Stomach (tissue), 4 donors: ENCODE results near the gene TMEM267.

Experiments
- EP300 ChIP-seq: sonication (generic); formaldehyde crosslinking; IDR thresholded peaks from one replicate; pipeline ENCODE4 v1.6.1; 2017; ENCODE audit warnings: antibody characterized with exemption
- POLR2AphosphoS5 ChIP-seq, 3 donors: sonication (generic); formaldehyde crosslinking; IDR thresholded peaks; one replicate each; pipeline ENCODE4 v1.6.1; 2016; ENCODE audit warnings: antibody characterized with exemption in 3 of 3
- TF ChIP-seq, protein P1 (sequence below), 7 experiments: fragments of 450-650 bp in 4 of 7; fragments of 200-600 bp in 3 of 7; sonication (generic) in 3 of 7; IDR thresholded peaks; one replicate each; pipeline ENCODE4 v1.5.1; 2016 to 2019; ENCODE audit warnings: antibody characterized with exemption in 7 of 7, control low read depth in 2 of 7, mild to moderate bottlenecking in 1 of 7

GRCh38 chr5:43401827-43402226, 81.8 kb downstream of the TMEM267 start:
- TF ChIP-seq, protein P1, sequence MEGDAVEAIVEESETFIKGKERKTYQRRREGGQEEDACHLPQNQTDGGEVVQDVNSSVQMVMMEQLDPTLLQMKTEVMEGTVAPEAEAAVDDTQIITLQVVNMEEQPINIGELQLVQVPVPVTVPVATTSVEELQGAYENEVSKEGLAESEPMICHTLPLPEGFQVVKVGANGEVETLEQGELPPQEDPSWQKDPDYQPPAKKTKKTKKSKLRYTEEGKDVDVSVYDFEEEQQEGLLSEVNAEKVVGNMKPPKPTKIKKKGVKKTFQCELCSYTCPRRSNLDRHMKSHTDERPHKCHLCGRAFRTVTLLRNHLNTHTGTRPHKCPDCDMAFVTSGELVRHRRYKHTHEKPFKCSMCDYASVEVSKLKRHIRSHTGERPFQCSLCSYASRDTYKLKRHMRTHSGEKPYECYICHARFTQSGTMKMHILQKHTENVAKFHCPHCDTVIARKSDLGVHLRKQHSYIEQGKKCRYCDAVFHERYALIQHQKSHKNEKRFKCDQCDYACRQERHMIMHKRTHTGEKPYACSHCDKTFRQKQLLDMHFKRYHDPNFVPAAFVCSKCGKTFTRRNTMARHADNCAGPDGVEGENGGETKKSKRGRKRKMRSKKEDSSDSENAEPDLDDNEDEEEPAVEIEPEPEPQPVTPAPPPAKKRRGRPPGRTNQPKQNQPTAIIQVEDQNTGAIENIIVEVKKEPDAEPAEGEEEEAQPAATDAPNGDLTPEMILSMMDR (IDR thresholded peaks at IDR 0.05) = no peak
- no peak for TF ChIP-seq POLR2AphosphoS5 (IDR thresholded peaks at IDR 0.05)
- no peak for TF ChIP-seq EP300
